SK-N-SH (cell line): ENCODE measurements around the gene CDH13. TPM values are rescaled to one million over a fixed set of nuclear protein-coding genes. Genes with fewer than 3 reads are reported as not detected.

Experiments
- CTCF ChIA-PET: fragments of 300-600, 350-600 bp; formaldehyde crosslinking; extraction: SDS; loops from one replicate; lab custom pipeline; 2021; lab: Yijun Ruan, JAX
- POLR2A ChIA-PET: fragments of 350-600 bp; sonication (Branson Sonifier 250); formaldehyde crosslinking; extraction: SDS; loops from one replicate; lab custom pipeline; 2020; ENCODE audit warnings: antibody characterized with exemption, inconsistent platforms; lab: Yijun Ruan, JAX
- DNase-seq: peaks from one replicate; pipeline ENCODE4 v3.0.0; 2012
- H2AFZ ChIP-seq: fragments of 200-600 bp; sonication (generic); 2 replicates; pipeline ENCODE4 v1.8.1; 2016; ENCODE audit warnings: antibody characterized with exemption, mild to moderate bottlenecking, low read depth
- H3F3A ChIP-seq: fragments of 200-600 bp; sonication (generic); replicated peaks from 2 replicates; pipeline ENCODE3; 2016; ENCODE audit warnings: antibody characterized with exemption, mild to moderate bottlenecking; ENCODE audit not compliant: insufficient read depth
- H3K27ac ChIP-seq, 2 experiments: fragments of 200-500 bp in 1 of 2; fragments of 200-600 bp in 1 of 2; sonication (Bioruptor generic) in 1 of 2; sonication (generic), shearing (Covaris generic) in 1 of 2; 2 replicates each; pipeline versions ENCODE4 v1.5.1 to v1.6.1; 2014 to 2016; ENCODE audit warnings: low read depth in 2 of 2, inconsistent platforms in 1 of 2, low read length in 1 of 2, mild to moderate bottlenecking in 1 of 2, mixed read lengths in 1 of 2
- H3K27me3 ChIP-seq: fragments of 200-600 bp; sonication (generic), shearing (Covaris generic); 2 replicates; pipeline ENCODE4 v1.6.1; 2016; ENCODE audit warnings: mixed run types; ENCODE audit not compliant: insufficient read depth
- H3K36me3 ChIP-seq, 2 experiments: fragments of 200-500 bp in 1 of 2; fragments of 200-600 bp in 1 of 2; sonication (Bioruptor generic) in 1 of 2; sonication (generic) in 1 of 2; replicated peaks in 1 of 2; 2 replicates each; pipeline versions ENCODE3 to v1.5.1; 2014 to 2016; ENCODE audit warnings: low read length in 1 of 2, mild to moderate bottlenecking in 1 of 2; ENCODE audit not compliant: insufficient read depth in 2 of 2, control insufficient read depth in 1 of 2
- H3K4me1 ChIP-seq, 2 experiments: fragments of 200-500 bp in 1 of 2; fragments of 200-600 bp in 1 of 2; sonication (Bioruptor generic) in 1 of 2; sonication (generic), shearing (Covaris generic) in 1 of 2; 2 replicates each; pipeline versions ENCODE4 v1.5.1 to v1.6.1; 2014 to 2016; ENCODE audit warnings: low read depth in 1 of 2, low read length in 1 of 2, mixed run types in 1 of 2; ENCODE audit not compliant: insufficient read depth in 2 of 2, control insufficient read depth in 1 of 2
- H3K4me2 ChIP-seq: fragments of 200-600 bp; sonication (generic), shearing (Covaris generic); 2 replicates; pipeline ENCODE4 v1.6.1; 2017; ENCODE audit warnings: mixed run types
- H3K4me3 ChIP-seq, 2 experiments: fragments of 200-500 bp in 1 of 2; fragments of 200-600 bp in 1 of 2; sonication (Bioruptor generic) in 1 of 2; sonication (generic), shearing (Covaris generic) in 1 of 2; 2 replicates each; pipeline versions ENCODE4 v1.5.1 to v1.8.1; 2014 to 2016; ENCODE audit warnings: low read depth in 2 of 2, inconsistent platforms in 1 of 2, low read length in 1 of 2, mild to moderate bottlenecking in 1 of 2, mixed read lengths in 1 of 2, moderate library complexity in 1 of 2
- H3K79me2 ChIP-seq: fragments of 200-600 bp; sonication (generic); 2 replicates; pipeline ENCODE4 v1.8.1; 2017; ENCODE audit warnings: mild to moderate bottlenecking; ENCODE audit not compliant: insufficient read depth
- H3K9ac ChIP-seq: fragments of 200-600 bp; sonication (generic); 2 replicates; pipeline ENCODE4 v1.6.1; 2017; ENCODE audit warnings: mixed run types
- H3K9me2 ChIP-seq: fragments of 200-600 bp; sonication (generic); 2 replicates; pipeline ENCODE4 v1.6.1; 2017; ENCODE audit warnings: mixed run types
- H3K9me3 ChIP-seq: fragments of 200-600 bp; sonication (generic); 2 replicates; pipeline ENCODE4 v1.6.1; 2017; ENCODE audit warnings: mixed run types, mild to moderate bottlenecking, moderate library complexity
- H4K20me1 ChIP-seq: fragments of 200-600 bp; sonication (generic); 2 replicates; pipeline ENCODE4 v1.6.1; 2017; ENCODE audit warnings: mild to moderate bottlenecking, mixed run types; ENCODE audit not compliant: insufficient read depth
- EP300 ChIP-seq, 2 experiments: IDR thresholded peaks; 2 replicates each; pipeline versions ENCODE4 v1.4.0 to v1.6.1; 2012; ENCODE audit warnings: borderline replicate concordance in 1 of 2, low read depth in 1 of 2, low read length in 1 of 2
- EZH2phosphoT487 ChIP-seq: fragments of 200-600 bp; sonication (generic); IDR thresholded peaks from 2 replicates; pipeline ENCODE4 v1.6.1; 2017; ENCODE audit warnings: low read depth, mixed run types, mild to moderate bottlenecking, antibody characterized with exemption, moderate library complexity, borderline replicate concordance
- FOXJ3 ChIP-seq: sonication (generic); formaldehyde crosslinking; IDR thresholded peaks from 2 replicates; pipeline ENCODE4 v1.5.1; 2020; ENCODE audit warnings: mild to moderate bottlenecking, missing genetic modification reagents
- FOXM1 ChIP-seq: IDR thresholded peaks from 2 replicates; pipeline ENCODE4 v1.4.0; 2012; ENCODE audit warnings: low read depth, mild to moderate bottlenecking
- GABPA ChIP-seq: IDR thresholded peaks from 2 replicates; pipeline ENCODE4 v1.4.0; 2012; ENCODE audit warnings: low read depth, mild to moderate bottlenecking
- GATA2 ChIP-seq: sonication (generic); formaldehyde crosslinking; IDR thresholded peaks from 2 replicates; pipeline ENCODE4 v1.5.0; 2020; ENCODE audit warnings: mild to moderate bottlenecking, missing genetic modification reagents
- JUND ChIP-seq: IDR thresholded peaks from 2 replicates; pipeline ENCODE4 v1.4.0; 2012
- MXI1 ChIP-seq: IDR thresholded peaks from 2 replicates; pipeline ENCODE4 v1.6.1; 2012; ENCODE audit warnings: mild to moderate bottlenecking, low read depth, low read length, improper control_type of control experiment
- POLR2AphosphoS5 ChIP-seq: IDR thresholded peaks from 2 replicates; pipeline ENCODE4 v1.6.1; 2012; ENCODE audit warnings: low read depth, low read length
- RFX5 ChIP-seq: IDR thresholded peaks from 2 replicates; pipeline ENCODE4 v1.6.1; 2012; ENCODE audit warnings: mild to moderate bottlenecking, improper control_type of control experiment, low read length
- SIN3A ChIP-seq: IDR thresholded peaks from 2 replicates; pipeline ENCODE4 v1.6.1; 2012; ENCODE audit warnings: low read depth, mild to moderate bottlenecking, low read length, moderate library complexity, borderline replicate concordance
- SMC3 ChIP-seq: IDR thresholded peaks from 2 replicates; pipeline ENCODE4 v1.6.1; 2012; ENCODE audit warnings: low read depth, low read length, improper control_type of control experiment
- TCF12 ChIP-seq: IDR thresholded peaks from 2 replicates; pipeline ENCODE4 v1.4.0; 2012
- TEAD4 ChIP-seq: IDR thresholded peaks from 2 replicates; pipeline ENCODE4 v1.4.0; 2012; ENCODE audit warnings: mild to moderate bottlenecking, borderline replicate concordance; ENCODE audit not compliant: insufficient read depth
- YY1 ChIP-seq: IDR thresholded peaks from 2 replicates; pipeline ENCODE4 v1.4.0; 2012; ENCODE audit warnings: low read depth, mild to moderate bottlenecking
- WGBS: methylation state at CpG from one replicate; pipeline ENCODE4 v1.1.6; 2017; ENCODE audit warnings: low lambda C conversion rate; 5-methylcytosine and 5-hydroxymethylcytosine counted together
- polyA plus RNA-seq, 3 experiments: library from polyadenylated mRNA; depleted of rRNA; stranded (reverse); fragments of >200 nt; gene quantifications; 2 replicates each; pipeline ENCODE4 v1.2.3, GENCODE V29; 2012
- TF ChIP-seq, protein P1 (sequence below): IDR thresholded peaks from 2 replicates; pipeline ENCODE4 v1.4.0; 2012; ENCODE audit warnings: low read depth, borderline replicate concordance
- TF ChIP-seq, protein P2 (sequence below): IDR thresholded peaks from 2 replicates; pipeline ENCODE4 v1.4.0; 2012; ENCODE audit warnings: low read depth
- TF ChIP-seq, protein P3 (sequence below): IDR thresholded peaks from 2 replicates; pipeline ENCODE4 v1.4.0; 2012; ENCODE audit warnings: low read depth, borderline replicate concordance
- TF ChIP-seq, protein P4 (sequence below): IDR thresholded peaks from 2 replicates; pipeline ENCODE4; 2012
- TF ChIP-seq, protein P5 (sequence below): fragments of 150-350 bp; IDR thresholded peaks from 2 replicates; pipeline ENCODE4 v1.6.1; 2017; ENCODE audit warnings: antibody characterized with exemption, low read length, low read depth, borderline replicate concordance

CDH13 gene
- polyA plus RNA-seq, 1 of the 3 experiments (the other 2 are of a cell fraction) = 93.0 TPM

DNA sequence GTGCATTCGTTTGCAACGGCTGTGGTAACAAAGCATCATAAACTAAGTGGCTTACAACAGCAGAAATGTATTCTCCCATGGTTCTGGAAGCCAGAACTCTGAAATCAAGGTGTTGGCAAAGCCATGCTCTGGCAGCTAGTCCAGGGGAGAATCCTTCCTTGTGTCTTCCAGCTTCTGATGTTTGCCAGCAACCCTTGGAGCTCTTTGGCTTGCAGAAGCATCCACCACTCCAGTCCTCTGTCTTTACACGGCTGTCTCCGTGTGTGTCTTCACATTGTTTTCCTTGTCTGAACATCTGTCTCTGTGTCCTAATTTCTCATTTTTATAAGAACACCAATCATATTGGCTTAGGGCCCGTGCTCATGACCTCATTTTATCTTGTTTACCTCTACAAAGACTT lies 915.7 kb downstream of the CDH13 start:
- Histone ChIP-seq H3K9ac (no peak overlapping the region), H3K4me2 (no peak overlapping the region), H2AFZ (no peak overlapping the region), H3K79me2 (no peaks in the 10 kb centered on the region), H3F3A (peaks cover 1% of the 10 kb centered on the region), H3K9me3 (no peaks in the 10 kb centered on the region), H3K9me2 (no peaks in the 10 kb centered on the region), H3K4me1 (no peaks in the 10 kb centered on the region), H4K20me1 (no peaks in the 10 kb centered on the region), H3K4me3 (no peak overlapping the region), H3K36me3 (no peaks in the 10 kb centered on the region), H3K27ac (no peak overlapping the region), H3K27me3 (no peaks in the 10 kb centered on the region)
- ChIA-PET CTCF (no interaction called here), POLR2A (no interaction called here)
- DNase-seq = no peak
- no peak for TF ChIP-seq MXI1
- TF ChIP-seq, protein P1, sequence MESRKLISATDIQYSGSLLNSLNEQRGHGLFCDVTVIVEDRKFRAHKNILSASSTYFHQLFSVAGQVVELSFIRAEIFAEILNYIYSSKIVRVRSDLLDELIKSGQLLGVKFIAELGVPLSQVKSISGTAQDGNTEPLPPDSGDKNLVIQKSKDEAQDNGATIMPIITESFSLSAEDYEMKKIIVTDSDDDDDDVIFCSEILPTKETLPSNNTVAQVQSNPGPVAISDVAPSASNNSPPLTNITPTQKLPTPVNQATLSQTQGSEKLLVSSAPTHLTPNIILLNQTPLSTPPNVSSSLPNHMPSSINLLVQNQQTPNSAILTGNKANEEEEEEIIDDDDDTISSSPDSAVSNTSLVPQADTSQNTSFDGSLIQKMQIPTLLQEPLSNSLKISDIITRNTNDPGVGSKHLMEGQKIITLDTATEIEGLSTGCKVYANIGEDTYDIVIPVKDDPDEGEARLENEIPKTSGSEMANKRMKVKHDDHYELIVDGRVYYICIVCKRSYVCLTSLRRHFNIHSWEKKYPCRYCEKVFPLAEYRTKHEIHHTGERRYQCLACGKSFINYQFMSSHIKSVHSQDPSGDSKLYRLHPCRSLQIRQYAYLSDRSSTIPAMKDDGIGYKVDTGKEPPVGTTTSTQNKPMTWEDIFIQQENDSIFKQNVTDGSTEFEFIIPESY = no peak
- TF ChIP-seq SMC3 = no peak
- TF ChIP-seq TCF12 = no peak
- no peak for TF ChIP-seq GABPA
- TF ChIP-seq EP300 (IDR thresholded peaks at IDR 0.05; ENCODE audit: borderline replicate concordance in 1 of 2, low read depth in 1 of 2, low read length in 1 of 2) = no peak
- TF ChIP-seq JUND = no peak
- no peak for TF ChIP-seq SIN3A
- no peak for TF ChIP-seq FOXJ3 (CRISPR knock-in tag)
- no peak for TF ChIP-seq RFX5
- no peak for TF ChIP-seq GATA2 (CRISPR knock-in tag)
- TF ChIP-seq, protein P2, sequence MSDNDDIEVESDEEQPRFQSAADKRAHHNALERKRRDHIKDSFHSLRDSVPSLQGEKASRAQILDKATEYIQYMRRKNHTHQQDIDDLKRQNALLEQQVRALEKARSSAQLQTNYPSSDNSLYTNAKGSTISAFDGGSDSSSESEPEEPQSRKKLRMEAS = no peak
- 30% methylated on average over 5 of the region's 5 CpGs for WGBS

DNA sequence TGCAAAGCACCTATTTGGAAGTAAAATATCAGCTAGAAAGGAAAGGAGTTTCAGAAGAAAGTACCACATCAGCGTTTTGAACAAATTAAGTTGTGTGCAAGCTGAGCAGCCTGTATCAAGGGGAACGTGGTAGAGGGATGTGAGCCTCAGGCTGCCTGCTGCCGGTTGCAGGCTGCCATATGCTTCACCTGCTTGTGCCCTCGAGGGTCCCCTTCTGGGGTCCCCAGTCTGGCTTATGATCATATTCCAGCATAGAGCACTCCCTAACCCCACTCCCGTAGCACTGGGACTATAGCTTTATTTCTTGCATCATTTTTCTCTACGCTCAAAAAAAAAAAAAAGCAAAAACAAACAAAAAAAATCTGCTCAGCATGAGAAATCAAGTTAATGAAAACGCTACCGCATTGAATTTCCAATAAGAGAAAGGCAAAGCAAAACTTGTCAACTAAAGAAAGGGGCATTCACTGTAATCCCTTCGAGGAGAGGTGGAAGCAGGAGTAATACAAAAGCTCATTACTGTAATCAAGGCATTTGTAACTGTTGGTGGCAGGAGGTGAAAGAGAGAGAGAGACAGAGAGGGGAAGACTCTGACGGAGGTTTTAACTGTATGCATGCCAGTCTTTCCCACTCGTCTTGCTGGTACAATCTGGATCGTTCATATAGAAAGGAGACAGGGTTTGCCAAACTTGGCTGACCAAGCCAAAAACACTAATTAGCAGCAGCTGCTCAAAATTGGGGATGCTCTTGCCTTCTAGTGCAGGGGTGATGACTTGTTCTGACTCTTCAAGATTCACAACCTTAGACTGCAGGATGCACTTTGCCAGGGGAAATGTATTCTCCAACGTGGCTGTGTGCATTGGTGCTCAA lies 922.8 kb downstream of the CDH13 start:
- Histone ChIP-seq H2AFZ (no peak overlapping the region), H3K9ac (no peak overlapping the region), H3K4me2 (peak overlapping the region; percentile 47; the same call in 1 of the 2 replicates)
- TF ChIP-seq, protein P3, sequence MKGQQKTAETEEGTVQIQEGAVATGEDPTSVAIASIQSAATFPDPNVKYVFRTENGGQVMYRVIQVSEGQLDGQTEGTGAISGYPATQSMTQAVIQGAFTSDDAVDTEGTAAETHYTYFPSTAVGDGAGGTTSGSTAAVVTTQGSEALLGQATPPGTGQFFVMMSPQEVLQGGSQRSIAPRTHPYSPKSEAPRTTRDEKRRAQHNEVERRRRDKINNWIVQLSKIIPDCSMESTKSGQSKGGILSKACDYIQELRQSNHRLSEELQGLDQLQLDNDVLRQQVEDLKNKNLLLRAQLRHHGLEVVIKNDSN = no peak
- TF ChIP-seq POLR2AphosphoS5 (no peak), EZH2phosphoT487 (no peak), FOXJ3 (CRISPR knock-in tag) (no peak), TEAD4 (no peak), YY1 (no peak), FOXM1 (no peak)
- TF ChIP-seq, protein P1 = no peak
- TF ChIP-seq, protein P4, sequence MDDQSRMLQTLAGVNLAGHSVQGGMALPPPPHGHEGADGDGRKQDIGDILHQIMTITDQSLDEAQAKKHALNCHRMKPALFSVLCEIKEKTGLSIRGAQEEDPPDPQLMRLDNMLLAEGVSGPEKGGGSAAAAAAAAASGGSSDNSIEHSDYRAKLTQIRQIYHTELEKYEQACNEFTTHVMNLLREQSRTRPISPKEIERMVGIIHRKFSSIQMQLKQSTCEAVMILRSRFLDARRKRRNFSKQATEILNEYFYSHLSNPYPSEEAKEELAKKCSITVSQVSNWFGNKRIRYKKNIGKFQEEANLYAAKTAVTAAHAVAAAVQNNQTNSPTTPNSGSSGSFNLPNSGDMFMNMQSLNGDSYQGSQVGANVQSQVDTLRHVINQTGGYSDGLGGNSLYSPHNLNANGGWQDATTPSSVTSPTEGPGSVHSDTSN = no peak
- TF ChIP-seq, protein P5, sequence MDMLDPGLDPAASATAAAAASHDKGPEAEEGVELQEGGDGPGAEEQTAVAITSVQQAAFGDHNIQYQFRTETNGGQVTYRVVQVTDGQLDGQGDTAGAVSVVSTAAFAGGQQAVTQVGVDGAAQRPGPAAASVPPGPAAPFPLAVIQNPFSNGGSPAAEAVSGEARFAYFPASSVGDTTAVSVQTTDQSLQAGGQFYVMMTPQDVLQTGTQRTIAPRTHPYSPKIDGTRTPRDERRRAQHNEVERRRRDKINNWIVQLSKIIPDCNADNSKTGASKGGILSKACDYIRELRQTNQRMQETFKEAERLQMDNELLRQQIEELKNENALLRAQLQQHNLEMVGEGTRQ = no peak
- TF ChIP-seq, all 33 proteins: peak for 0
- CTCF ChIA-PET = no interaction called here
- Histone ChIP-seq H3K4me3 (no peak overlapping the region), H3K9me2 (no peaks in the 10 kb centered on the region), H3K79me2 (no peaks in the 10 kb centered on the region), H3K27me3 (no peaks in the 10 kb centered on the region), H3K36me3 (no peaks in the 10 kb centered on the region), H3K9me3 (no peaks in the 10 kb centered on the region), H3F3A (no peaks in the 10 kb centered on the region), H3K27ac (no peak overlapping the region), H4K20me1 (no peaks in the 10 kb centered on the region), H3K4me1 (peaks cover 0 to 5% of the 10 kb centered on the region in 2 experiments; a peak in 1 of 4 replicates)
- no peak for DNase-seq
- POLR2A ChIA-PET = no interaction called here
- WGBS = 8% methylated on average over 13 of the region's 13 CpGs
